ENCODE results near the gene FYB1.

- no peak for TF ChIP-seq CTCF (conservative IDR thresholded peaks at IDR 0.05; ENCODE audit: low read depth, low read length)
- no peak for TF ChIP-seq EZH2 (IDR thresholded peaks at IDR 0.05; ENCODE audit: borderline replicate concordance, low read depth, low read length, poor library complexity, severe bottlenecking)
These were observed 126.6 kb downstream of the FYB1 start for GRCh38 chr5:39092581-39093351.

Data from A673 (cell line).